Fibroblast of lung (primary cell): ENCODE results near the gene CSK. TPM values are rescaled to one million over a fixed set of nuclear protein-coding genes. Genes with fewer than 3 reads are reported as not detected.

Experiments used
- DNase-seq, 2 donors: peaks; one replicate each; pipeline versions ENCODE4 v3.0.0 to v3.0.0-alpha.2; 2010; ENCODE audit warnings: low read depth in 2 of 2
- H2AFZ ChIP-seq: 2 replicates; pipeline ENCODE4 v1.5.1; 2012; ENCODE audit warnings: low read length, control low read depth, inconsistent platforms
- H3K27ac ChIP-seq: 2 replicates; pipeline ENCODE4 v1.5.1; 2011; ENCODE audit warnings: low read length, control low read depth; ENCODE audit not compliant: insufficient read depth
- H3K27me3 ChIP-seq: 2 replicates; pipeline ENCODE4 v1.5.1; 2011; ENCODE audit warnings: mild to moderate bottlenecking, low read length; ENCODE audit not compliant: control insufficient read depth, insufficient read depth
- H3K36me3 ChIP-seq: 2 replicates; pipeline ENCODE4 v1.5.1; 2011; ENCODE audit warnings: low read length; ENCODE audit not compliant: control insufficient read depth, insufficient read depth
- H3K4me1 ChIP-seq: 2 replicates; pipeline ENCODE4 v1.5.1; 2011; ENCODE audit warnings: low read length; ENCODE audit not compliant: control insufficient read depth, insufficient read depth; ENCODE audit errors: extremely low read depth
- H3K4me2 ChIP-seq: 2 replicates; pipeline ENCODE4 v1.5.1; 2011; ENCODE audit warnings: low read length, control low read depth; ENCODE audit not compliant: insufficient read depth; ENCODE audit errors: extremely low read depth
- H3K4me3 ChIP-seq, 4 experiments: fragments of 200-600 bp in 1 of 4; sonication (generic) in 1 of 4; replicated peaks in 1 of 4; 2 replicates each; pipeline ENCODE4 v1.5.1; 2011 to 2016; ENCODE audit warnings: low read length in 4 of 4, low read depth in 3 of 4, mild to moderate bottlenecking in 3 of 4, control low read depth in 2 of 4, inconsistent platforms in 1 of 4, mixed read lengths in 1 of 4; ENCODE audit not compliant: insufficient read depth in 1 of 4; ENCODE audit errors: control extremely low read depth in 1 of 4
- H3K79me2 ChIP-seq: 2 replicates; pipeline ENCODE4 v1.5.1; 2012; ENCODE audit warnings: mild to moderate bottlenecking, low read length, inconsistent platforms; ENCODE audit not compliant: control insufficient read depth, insufficient read depth
- H3K9ac ChIP-seq: 2 replicates; pipeline ENCODE4 v1.5.1; 2011; ENCODE audit warnings: mild to moderate bottlenecking, low read length, control low read depth; ENCODE audit not compliant: insufficient read depth
- H3K9me3 ChIP-seq: 2 replicates; pipeline ENCODE4 v1.5.1; 2012; ENCODE audit warnings: low read depth, low read length; ENCODE audit not compliant: control insufficient read depth, insufficient read depth
- H4K20me1 ChIP-seq: 2 replicates; pipeline ENCODE4 v1.5.1; 2011; ENCODE audit warnings: low read length; ENCODE audit not compliant: control insufficient read depth, insufficient read depth; ENCODE audit errors: extremely low read depth
- EZH2 ChIP-seq: IDR thresholded peaks from 2 replicates; pipeline ENCODE4 v1.5.1; 2012; ENCODE audit warnings: low read length, control low read depth, mild to moderate bottlenecking; ENCODE audit errors: missing control alignments
- polyA plus RNA-seq, 2 donors: library from polyadenylated mRNA; depleted of rRNA in 1 of 2; stranded (reverse) in 1 of 2; unstranded in 1 of 2; fragments of >200 nt; gene quantifications; 2 replicates each; pipeline ENCODE4 v1.2.1, GENCODE V29; 2011 to 2012; ENCODE audit warnings: missing spikeins in 1 of 2
- total RNA-seq: library from RNA; depleted of rRNA; stranded (reverse); fragments of >200 nt; gene quantifications from 2 replicates; pipeline ENCODE4 v1.2.1, GENCODE V29; 2014
- TF ChIP-seq, protein P1 (sequence below), 2 donors: IDR thresholded peaks in 1 of 2; conservative IDR thresholded peaks in 1 of 2; 1 replicate in 1 of 2; 2 replicates in 1 of 2; pipeline ENCODE4 v1.5.1; 2011 to 2012; ENCODE audit warnings: low read length in 2 of 2, control low read depth in 1 of 2, inconsistent platforms in 1 of 2, low read depth in 1 of 2, mild to moderate bottlenecking in 1 of 2

Gene CSK
- total and polyA plus RNA-seq, 2 donors (not counting 1 experiment from before 2014, with no cell fraction given) = 21.5 to 22.0 TPM

DNA sequence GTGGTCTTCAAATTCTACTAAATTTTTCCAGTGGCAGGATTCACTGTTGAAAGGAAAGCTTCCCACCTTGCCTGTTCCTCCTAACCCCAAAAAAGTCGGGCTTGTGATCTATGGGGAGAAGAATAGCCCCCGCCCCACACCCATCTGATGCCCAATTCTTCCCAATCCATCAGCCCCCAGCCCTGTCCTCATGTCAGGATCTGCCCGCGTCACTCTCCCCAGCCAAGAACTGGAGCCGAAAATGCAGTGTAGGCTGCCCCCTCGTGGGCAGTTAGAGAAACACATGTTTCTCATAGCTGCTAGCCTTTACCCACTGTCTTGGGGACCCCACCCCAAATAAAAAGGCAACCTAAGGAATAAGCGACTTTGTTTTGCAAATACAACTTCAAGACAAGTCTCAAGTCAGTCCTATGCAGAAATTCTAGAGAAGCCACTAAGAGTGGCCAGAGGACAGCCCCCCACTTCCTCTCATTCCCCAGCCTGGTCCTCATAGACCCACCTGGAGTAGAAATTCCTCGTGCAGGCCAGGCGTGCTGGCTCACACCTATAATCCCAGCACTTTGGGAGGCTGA is 13.0 kb upstream of the CSK start:
- no peak overlapping the region for H3K9ac ChIP-seq
- H3K4me1 ChIP-seq = no peaks in the 10 kb centered on the region
- no peak overlapping the region for H2AFZ ChIP-seq
- no peak for TF ChIP-seq EZH2
- TF ChIP-seq, protein P1, sequence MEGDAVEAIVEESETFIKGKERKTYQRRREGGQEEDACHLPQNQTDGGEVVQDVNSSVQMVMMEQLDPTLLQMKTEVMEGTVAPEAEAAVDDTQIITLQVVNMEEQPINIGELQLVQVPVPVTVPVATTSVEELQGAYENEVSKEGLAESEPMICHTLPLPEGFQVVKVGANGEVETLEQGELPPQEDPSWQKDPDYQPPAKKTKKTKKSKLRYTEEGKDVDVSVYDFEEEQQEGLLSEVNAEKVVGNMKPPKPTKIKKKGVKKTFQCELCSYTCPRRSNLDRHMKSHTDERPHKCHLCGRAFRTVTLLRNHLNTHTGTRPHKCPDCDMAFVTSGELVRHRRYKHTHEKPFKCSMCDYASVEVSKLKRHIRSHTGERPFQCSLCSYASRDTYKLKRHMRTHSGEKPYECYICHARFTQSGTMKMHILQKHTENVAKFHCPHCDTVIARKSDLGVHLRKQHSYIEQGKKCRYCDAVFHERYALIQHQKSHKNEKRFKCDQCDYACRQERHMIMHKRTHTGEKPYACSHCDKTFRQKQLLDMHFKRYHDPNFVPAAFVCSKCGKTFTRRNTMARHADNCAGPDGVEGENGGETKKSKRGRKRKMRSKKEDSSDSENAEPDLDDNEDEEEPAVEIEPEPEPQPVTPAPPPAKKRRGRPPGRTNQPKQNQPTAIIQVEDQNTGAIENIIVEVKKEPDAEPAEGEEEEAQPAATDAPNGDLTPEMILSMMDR (conservative IDR thresholded peaks at IDR 0.05 in 1 of 2, IDR thresholded peaks at IDR 0.05 in 1 of 2; ENCODE audit: low read depth in 1 of 2, low read length in 2 of 2) = peak; percentile 62 to 69
- H3K4me2 ChIP-seq = no peak overlapping the region
- peak; percentile 29 to 52 for DNase-seq
- no peaks in the 10 kb centered on the region for H4K20me1 ChIP-seq
- H3K27me3 ChIP-seq = peaks cover 2% of the 10 kb centered on the region
- peak overlapping the region in 1 of 4 experiments; percentile 28 for H3K4me3 ChIP-seq
- no peaks in the 10 kb centered on the region for H3K9me3 ChIP-seq
- no peaks in the 10 kb centered on the region for H3K36me3 ChIP-seq
- no peaks in the 10 kb centered on the region for H3K79me2 ChIP-seq
- H3K27ac ChIP-seq = no peak overlapping the region

DNA sequence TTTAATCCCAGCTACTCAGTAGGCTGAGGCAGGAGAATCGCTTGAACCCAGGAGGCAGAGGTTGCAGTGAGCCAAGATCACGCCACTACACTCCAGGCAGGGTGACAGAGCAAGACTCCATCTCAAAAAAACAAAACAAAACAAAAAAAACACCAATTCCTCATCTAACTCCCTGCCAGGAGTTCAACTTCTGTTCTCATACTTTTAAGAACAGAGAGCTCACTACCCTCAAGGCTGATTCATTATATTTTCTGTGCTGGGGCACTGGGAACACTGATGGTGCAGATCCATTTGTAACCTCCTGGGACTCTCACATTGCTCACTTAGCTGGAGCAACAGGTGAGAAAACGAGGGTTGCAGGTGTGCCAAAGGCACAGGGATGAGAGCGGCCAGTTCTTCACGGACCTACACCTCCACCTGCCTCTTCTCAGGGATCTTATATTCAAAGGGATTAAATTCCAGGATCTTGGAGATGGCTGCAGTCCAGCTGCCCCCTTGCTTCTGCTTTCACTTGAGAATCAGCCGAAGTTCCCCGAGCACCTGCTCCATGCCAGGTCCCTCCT is 12.3 kb upstream of the CSK start:
- H3K4me1 ChIP-seq = no peaks in the 10 kb centered on the region
- no peak overlapping the region for H3K27ac ChIP-seq
- H3K79me2 ChIP-seq = no peaks in the 10 kb centered on the region
- H3K9ac ChIP-seq = no peak overlapping the region
- TF ChIP-seq, protein P1 (conservative IDR thresholded peaks at IDR 0.05 in 1 of 2, IDR thresholded peaks at IDR 0.05 in 1 of 2; ENCODE audit: low read depth in 1 of 2, low read length in 2 of 2) = no peak
- no peak for TF ChIP-seq EZH2
- H4K20me1 ChIP-seq = no peaks in the 10 kb centered on the region
- H3K4me2 ChIP-seq = no peak overlapping the region
- H3K4me3 ChIP-seq = no peak overlapping the region
- DNase-seq = no peak
- no peaks in the 10 kb centered on the region for H3K9me3 ChIP-seq
- no peak overlapping the region for H2AFZ ChIP-seq
- H3K27me3 ChIP-seq = peaks cover 2% of the 10 kb centered on the region
- H3K36me3 ChIP-seq = no peaks in the 10 kb centered on the region

DNA sequence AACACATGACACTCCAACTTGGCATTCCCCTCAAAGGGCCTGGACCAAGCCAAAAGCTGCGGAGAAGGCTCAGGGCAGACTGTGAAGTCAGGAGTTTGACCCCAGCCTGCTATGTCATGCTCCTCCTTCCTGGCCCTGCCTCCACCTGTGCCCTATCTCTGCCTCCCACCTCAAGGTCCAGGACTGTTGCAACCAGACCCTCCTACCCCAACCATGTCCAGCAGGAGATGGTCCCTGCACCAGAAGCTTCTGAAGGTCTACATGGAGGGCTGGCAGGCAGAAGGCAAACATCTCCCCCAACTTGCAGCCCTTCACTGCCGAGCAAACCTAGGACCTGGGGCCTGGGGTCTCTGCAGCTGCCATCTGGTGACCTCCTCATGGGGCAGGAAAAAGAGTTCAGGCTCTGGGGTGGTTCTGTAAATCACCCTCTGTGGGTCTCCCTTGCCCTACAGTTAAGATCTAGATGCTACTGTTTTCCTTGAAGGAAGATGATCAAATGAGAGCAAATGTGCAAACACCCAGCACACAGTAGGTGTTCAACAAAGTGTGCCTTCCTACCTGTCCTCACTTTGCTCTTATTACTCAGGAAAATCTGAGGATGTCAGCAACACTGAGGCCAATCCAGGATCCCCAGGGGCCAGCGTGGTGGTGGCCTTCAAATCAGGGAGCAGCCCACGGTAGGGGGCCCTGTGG is 11.5 kb upstream of the CSK start:
- Histone ChIP-seq H3K27me3 (peaks cover 2% of the 10 kb centered on the region), H2AFZ (no peak overlapping the region), H3K4me3 (no peak overlapping the region), H3K27ac (no peak overlapping the region), H3K79me2 (no peaks in the 10 kb centered on the region), H3K4me1 (no peaks in the 10 kb centered on the region), H3K36me3 (no peaks in the 10 kb centered on the region), H3K9ac (no peak overlapping the region), H3K9me3 (no peaks in the 10 kb centered on the region), H4K20me1 (no peaks in the 10 kb centered on the region), H3K4me2 (no peak overlapping the region)
- no peak for TF ChIP-seq EZH2
- TF ChIP-seq, protein P1 (conservative IDR thresholded peaks at IDR 0.05 in 1 of 2, IDR thresholded peaks at IDR 0.05 in 1 of 2; ENCODE audit: low read depth in 1 of 2, low read length in 2 of 2) = no peak
- no peak for DNase-seq
